ENCODE results near the gene RHEBL1.
"Not testable (repeated sequence)": the region's sequence is repeated elsewhere in the genome, so short reads cannot be mapped to it uniquely, and the experiment has no call there.

The RHEBL1 gene

DNA sequence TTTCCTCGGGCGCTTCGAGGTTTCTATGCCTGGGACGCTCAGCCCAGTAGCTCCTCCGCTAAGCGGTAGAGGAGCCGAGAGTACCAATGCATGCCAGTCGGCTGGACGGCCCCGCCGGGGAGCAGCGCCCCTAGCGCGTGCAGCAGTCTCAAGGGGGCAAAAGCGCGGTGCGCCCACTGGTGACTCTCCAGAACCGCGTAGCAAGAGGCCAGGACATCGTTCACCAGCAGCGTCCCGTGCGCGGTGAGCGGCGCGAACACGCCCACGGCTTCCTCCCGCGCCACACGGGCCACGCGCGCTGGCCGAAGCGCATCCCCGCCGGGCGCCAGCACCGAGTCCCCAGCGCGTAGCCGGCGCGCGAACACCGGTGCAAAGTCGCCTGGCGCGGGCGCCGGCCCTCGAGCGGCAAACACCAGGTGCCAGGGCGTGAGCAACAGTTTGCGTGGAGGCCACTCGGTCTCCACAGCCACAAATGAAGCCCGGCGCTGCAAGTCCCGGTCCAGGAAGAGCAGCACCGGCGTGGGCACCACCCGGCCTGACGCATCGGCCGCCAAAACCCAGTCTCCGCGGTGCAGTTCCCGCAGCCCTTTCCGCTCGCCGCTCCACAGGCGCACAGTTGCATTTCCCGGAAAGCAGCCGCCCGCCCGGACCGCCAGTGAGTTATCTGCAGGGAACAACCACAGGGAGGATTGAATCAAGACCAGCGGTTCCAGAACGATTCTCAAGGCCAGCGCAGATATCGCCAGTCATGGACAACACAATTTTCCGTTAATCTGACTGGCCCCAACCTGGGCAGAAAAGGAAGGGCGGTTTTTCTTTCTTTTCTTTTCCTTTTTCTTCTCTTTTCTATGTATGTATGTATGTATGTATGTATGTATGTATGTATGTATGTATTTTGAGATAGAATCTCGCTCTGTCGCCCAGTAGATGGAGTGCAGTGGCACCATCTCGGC lies 20.3 kb upstream of the RHEBL1 start:
- no peak for DNase-seq (ENCODE audit: low read depth)

DNA sequence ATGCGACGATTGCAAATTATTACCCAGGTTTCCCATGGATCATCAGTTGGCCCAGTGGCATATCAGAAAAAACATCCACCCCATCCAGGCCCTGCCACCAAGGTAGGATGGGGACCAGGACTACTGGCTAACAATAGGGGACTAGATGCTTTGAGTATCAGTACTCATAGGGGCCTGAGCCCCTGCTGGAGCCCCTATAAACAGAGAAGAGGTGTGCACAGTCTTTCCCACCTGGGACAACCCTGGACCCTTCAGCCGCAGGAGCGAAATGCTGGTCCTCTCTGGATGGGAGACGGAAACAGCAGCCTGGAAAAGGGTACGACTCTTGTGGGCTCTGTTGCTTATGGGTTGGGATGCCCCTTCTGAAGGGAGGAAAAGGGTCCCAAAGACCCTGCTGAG lies 19.2 kb upstream of the RHEBL1 start:
- no peak for DNase-seq (ENCODE audit: low read depth)

DNA sequence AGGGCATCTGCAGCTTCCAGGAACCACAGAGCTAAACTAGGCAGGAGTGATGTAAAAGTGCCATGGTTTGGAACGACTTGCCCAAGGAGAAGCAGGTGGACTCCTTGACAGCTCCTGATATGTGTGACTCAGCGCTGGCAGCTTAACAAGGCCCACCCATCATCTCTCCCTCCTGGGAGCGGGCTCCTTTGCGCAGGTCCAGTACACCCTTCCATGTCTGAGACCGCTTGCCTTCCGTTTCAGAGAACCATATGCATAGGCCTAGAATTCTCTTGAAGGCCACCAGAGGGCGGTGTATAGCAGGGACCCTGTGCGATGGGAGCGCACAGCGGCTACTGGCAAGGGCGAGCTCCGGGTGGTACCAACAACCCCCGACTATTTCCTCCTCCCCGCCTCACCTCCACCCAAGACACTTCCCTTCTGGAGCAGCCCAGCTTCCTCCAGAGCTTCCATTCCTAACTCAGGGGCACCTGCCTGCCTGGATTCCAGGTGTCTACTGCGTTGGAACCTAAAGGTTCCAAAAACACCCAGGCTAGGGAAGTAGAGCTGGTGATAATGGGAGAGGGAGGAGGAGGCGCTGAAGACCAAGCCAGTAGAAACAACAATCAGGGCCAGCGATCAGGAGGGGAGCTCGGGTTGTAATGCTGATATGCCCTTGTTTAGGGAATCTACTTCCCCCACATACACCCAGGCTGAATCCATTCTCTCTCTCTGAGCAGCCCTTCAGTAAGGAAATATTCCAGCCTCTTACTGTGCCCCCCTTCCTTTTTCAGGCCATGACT lies 18.6 kb upstream of the RHEBL1 start:
- peak; percentile 67 for DNase-seq (ENCODE audit: low read depth)

DNA sequence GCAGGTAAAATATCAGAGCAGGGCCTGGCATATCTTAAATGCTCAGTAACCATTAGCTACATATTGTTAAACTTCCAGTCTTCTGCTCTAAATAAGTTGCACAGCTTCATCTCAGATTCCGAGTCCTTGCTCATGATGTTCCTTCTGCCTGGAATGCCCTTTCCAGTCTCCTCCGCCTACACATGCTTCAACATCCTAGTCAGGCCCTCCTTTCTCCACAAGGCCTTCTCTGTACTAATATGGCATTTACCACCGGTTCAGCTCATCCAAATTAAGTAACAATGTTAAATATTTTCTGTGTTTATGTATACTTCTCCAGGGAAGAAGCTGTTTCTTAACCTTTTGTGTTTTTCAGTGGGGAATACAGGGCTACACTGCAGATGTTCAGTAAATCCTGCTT lies 16.3 kb upstream of the RHEBL1 start:
- no peak for DNase-seq (ENCODE audit: low read depth)

DNA sequence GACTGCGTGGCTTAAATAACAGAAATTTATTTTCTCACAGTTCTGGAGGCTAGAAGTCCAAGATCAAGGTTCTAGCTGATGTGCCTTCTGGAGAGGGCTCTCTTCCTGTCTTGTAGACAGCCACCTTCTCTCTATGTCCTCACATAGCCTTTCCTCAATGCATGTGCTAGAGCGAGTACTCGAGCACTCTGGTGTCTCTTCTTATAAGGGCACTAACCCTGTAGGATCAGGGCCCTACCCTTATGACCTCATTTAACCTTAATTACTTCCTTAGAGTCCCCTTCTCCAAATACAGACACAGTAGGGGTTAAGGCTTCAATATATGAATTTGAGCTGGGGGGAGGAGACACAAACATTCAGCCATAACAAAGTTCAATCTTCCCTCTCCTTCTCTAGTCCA lies 14.7 kb upstream of the RHEBL1 start:
- no peak for DNase-seq (ENCODE audit: low read depth)

DNA sequence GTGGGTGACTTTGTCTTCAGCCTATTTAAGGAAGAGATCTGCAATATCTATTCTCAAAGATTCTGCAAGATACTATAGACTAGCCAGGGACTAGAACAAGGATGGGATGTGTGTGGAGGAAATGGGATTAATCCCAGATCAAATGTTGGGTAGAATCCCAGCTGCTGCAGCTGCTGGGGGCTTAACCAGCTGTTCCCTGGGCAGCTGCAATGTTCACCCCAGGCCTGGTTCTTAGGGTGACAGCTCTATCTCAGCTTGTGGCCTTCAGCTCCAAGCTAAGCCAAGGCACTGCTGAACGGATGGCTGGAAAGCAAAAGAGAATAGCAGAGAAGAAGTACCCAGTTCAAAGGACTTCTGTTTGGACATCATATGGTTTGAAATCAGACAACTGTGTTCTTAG lies 10.0 kb upstream of the RHEBL1 start:
- no peak for DNase-seq (ENCODE audit: low read depth)

DNA sequence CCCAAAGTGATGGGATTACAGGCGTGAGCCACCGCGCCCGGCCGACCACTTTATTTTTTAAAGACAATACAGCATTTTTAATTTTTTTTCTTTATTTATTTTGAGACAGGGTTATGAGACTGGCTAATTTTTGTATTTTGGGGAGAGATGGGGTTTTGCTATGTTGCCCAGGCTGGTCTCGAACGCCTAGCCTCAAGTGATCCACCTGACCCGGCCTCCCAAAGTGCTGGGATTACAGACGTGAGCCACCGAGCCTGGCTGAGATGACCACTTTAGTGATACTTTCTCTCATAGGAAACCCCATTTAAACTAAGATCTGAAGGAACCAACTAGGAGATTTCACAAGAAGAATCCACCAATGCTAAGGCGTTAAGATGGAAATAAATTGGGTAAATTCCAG lies 1.2 kb upstream of the RHEBL1 start:
- no peak for DNase-seq (ENCODE audit: low read depth)

DNA sequence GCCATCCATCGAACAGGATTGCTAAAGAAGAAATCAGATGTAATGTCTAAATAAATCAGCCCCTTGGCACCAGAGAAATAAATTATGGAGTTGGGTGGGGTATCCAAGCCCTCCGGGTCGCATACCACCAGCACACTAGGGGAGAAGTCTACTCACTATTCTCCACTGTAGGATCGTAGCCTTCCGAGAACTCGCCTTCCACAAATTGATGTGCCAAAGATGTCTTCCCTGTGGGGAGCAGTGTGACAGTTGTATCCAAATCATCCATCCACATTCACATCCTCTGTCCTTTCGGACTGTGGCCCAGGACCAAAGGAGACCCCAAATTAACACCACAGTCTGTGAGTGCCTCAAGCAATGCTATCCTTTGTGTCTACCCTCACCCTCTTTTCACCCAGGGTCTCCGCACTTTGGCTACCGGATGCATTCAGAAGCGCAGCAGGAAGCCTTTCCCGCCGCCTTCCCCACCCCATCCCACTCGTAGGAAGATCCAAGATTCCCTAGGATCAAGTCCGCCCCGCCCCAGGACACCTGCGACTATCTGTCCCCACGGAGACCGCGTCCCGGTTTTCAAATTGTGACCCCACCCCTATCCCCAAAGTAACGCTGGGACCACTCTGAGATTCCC lies 786 bp downstream of the RHEBL1 start:
- DNase-seq (ENCODE audit: low read depth) = no peak

DNA sequence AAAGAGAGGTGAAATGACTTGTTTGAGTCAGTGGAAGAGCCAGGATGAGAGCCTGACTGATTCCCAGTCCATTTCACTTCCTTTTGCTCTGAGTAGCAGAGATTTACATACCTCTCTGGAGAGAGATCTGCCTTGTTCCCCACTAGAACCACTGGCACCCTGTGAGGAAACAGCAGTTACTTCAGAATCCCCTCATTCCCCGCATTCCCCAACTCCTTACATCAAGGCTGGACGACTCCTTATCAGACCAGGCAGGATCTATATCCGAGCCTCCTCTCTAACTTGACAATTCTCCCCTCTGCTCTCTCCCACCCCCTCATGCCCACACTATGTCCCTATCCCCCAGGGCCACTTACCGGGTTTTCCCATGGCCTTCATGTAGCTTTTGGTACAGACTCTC lies 3.7 kb downstream of the RHEBL1 start:
- DNase-seq (ENCODE audit: low read depth) = no peak

DNA sequence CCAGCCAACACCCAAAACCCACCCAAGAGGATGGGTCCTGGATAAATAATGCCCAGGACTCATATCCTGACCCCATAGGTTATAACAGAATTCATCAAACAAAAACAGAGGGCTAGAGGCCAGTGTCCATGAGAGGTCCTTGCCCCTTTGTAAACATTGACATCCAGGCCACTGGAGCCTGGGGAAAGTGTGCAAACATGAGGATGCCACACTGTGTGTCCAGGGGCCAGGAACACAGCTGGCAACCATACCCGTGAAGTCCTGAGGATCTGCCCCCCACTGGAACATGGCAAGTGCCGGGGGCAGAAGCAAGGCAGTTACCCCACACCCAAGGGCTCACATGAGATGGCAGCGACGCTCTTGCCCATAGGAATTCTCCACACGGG lies 5.0 kb downstream of the RHEBL1 start:
- DNase-seq (ENCODE audit: low read depth) = no peak

DNA sequence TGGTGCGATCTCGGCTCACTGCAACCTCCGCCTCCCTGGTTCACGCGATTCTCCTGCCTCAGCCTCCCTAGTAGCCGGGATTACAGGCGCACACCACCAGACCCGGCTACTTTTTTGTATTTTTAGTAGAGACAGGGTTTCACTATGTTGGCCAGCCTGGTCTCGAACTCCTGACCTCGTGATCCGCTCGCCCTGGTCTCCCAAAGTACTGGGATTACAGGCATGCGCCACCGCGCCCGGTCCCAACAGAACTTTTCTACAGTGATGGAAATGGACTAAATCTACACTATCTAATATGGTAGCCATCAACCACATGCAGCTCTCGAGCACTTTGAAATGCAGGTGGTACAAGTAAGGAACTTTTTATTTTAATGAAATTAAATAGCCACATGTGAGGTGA lies 7.9 kb downstream of the RHEBL1 start:
- not testable (repeated sequence) for DNase-seq (ENCODE audit: low read depth)

DNA sequence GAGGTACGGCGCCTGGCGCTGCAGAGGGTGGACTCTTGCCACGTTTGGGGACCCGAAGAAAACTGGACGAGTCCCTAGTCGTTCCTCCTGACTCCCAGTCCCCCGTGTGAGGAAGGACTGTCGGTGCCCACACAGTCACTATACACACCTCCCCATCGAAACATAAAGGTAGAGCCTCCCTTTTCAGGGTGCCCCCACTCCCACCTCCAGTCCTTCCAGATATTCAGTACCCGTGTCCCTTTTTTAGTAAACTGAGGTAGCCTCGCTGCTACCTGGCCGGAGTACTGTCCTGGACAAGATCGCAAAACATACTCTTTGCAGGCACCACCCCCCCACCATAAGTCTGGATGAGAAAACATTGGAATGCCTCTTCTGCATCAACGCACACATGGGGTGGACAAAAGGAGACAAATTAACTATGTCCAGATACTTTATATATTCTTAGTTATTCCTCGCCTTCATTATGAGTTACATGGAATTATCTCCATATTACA lies 8.6 kb downstream of the RHEBL1 start:
- DNase-seq (ENCODE audit: low read depth) = no peak

DNA sequence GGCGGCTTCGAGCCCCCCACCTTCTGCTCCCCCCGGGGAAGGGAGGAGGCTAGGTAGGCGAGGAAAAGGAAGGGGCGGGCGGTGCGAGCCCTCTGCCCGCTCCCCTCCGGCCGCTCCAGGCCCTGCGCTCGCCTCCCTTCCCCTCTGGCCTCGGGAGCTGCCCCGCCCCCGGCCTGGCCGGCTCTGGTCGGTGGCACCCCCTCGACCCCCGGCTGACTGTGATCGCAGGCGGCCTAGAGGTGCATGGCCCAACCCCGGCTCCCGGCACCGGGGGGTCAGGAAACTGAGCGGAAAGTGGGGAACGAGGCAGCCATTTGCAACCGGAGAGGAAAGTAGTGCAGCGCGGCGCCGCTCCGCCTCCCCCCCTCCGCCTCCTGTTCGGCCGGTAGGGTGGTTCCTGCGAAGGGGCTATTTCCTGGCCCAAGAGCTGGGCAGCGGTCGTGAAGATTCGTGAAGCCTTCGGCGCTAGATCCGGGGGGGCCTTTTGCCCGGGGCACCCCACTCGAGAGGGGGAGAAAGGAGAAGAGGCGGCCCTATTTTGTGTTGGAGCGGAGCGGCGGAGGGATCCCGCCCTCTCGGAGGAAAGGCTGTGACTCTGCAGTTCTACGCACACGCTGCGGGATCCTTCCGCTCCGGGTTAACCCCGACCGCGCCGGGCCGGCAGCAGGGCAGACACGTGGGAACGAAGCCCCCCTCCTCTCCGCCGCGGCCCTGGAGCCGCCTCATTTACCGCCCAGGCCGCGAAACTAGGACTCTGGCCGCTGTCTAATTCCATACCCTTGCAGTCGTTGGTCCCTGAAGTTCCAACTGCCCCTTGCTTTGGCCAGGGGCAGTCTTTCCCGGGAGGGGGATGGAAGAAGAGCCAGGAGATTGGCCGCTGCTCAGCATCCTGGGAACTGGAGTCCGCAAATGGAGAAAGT lies 9.3 kb downstream of the RHEBL1 start, which contains the start of gene KMT2D:
TSS of gene KMT2D (minus strand) at position 558 of the 920 bp plus-strand sequence. CDS start 5,470 bp downstream, outside the sequence.
- DNase-seq (ENCODE audit: low read depth) = peak; percentile 90

DNA sequence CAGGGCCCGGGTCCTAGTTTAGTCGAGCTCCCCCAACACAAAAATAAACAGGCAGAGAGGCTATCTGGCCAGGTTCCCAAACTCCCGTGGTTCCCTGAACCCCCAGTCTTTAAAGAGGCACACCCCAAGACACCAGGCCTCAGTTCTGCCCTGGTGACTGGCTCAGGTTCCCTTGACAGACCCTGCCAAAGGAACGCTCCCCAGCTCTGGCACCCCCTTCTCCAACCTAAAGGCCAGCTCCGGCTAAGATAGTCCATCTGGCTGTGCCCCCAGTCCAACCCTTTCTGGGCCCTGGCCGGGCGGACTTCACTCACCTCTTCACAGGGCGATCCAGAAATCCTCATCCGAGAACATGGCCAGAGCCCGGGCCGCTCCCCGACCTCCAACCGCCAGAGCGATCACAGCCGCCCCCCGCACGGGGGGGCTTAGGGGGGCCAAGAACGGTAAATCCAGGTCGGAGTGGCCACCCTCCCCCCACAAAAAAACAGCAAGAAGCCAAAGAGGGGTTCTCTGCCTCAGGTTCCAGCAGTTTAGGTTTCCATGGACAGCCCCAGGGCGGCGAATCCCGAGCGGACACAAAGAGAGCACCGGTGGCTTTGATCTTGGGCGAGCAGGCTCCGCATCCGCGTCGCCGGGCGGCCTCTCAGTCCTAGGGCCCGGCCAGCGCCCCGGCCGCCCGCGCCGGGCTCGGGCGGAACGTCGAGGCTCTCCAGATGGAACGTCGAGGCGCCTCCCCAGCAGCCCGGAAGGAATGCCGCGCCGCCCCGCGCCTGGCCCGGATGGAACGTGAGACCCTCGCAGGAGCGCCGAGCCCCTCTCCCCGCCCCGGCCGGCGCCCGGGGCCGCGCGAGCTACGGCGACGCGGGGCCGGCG lies 10.2 kb downstream of the RHEBL1 start:
- no peak for DNase-seq (ENCODE audit: low read depth)

DNA sequence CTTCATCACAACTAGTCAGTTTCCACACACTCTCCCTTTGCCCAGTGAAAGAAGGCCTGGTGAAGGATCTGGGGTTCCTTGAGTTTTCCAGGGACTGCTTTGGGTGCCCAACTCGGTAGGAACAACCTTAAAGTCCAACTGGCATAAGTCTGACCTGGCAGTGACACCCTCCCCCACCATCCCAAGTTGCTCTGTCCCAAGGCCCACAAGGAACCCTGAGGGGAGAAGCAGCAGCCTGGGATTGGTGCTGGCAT lies 10.8 kb downstream of the RHEBL1 start:
- no peak for DNase-seq (ENCODE audit: low read depth)

DNA sequence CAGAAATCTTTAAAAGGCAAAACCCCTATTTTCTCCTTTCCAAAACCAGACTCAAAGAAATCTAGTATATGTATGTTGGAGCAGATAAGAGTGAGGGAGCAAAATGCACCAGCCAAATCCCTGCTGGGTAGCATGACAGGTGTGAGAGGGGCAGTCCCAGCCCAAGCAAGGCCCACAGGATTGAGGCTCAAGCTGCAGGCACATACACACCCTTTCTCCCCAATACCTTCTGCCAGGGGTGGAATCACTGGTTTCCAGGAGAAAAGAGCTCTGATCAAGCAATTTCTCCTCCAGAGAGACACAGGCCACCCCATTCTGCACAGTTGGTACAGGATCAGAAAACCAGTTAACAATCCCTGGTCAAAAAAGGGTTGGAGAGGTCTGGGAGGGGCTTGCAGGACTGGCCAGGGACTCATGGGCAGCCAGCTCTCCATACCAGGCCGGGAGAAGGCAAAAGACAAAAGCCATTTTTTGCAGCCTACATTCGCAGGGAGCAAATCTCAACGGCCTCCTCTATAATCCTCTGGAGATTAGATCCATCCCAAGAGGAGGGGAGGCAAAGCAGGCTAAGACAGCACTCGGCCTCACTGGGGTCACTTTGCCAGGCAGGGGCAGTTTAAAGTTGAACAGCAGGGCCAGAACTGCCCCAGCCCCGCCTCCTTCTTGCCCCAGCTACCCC lies 11.3 kb downstream of the RHEBL1 start:
- DNase-seq (ENCODE audit: low read depth) = no peak

DNA sequence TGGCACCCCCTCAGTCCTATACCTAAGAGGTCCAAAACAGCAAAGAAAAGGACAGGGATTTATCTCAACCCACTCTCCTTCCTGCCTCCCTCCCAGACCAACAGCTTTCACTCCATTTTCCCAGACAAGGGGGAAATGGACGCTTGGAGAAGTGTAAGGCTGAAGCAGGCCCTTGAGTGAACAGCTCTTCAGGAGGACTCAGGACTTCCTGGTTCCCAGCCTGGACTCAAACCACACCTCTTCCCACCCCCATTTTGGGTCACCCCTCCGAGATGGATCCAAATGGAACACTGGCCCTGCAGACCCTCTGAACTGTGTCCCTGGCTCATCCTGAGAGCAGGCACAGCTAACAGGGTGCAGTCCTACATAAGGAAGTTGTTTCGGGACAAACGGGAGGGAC lies 11.9 kb downstream of the RHEBL1 start:
- no peak for DNase-seq (ENCODE audit: low read depth)

DNA sequence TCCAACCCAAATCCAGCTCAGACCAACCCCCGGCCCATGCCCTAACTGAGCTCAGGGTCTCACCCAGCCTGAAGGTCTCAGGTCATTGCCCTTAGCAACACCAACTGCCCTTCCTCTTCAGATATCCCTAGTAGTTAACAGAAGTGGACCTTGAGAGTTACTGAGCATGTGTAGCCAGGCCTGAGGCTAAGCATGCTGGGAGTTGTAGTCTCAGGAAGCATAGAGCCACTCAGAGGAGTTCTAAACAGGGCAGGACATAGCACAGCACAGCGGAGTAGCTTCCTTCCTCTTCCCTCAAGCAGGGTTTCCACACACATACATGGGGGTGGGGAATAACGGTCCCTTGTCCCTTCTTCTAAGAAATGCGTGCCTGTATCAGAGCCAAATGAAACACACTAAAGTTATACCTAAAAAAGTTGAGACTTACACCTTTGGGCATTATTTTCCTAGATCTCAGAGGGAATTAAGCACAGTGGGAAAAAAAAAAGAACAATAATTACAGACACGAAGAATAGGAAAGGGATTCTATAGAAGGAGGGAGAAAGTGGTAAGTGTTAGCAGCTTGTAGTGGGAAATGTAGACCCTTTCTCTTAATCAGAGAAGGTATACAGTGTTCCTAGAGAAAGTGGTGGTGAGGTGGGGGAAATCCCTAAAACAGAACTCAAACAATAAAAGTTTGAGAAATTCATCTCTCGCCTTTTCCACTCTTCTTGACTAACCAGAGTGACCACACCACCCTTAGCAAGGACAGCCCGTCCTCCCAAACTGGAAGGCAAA lies 13.6 kb downstream of the RHEBL1 start:
- DNase-seq (ENCODE audit: low read depth) = peak; percentile 51

DNA sequence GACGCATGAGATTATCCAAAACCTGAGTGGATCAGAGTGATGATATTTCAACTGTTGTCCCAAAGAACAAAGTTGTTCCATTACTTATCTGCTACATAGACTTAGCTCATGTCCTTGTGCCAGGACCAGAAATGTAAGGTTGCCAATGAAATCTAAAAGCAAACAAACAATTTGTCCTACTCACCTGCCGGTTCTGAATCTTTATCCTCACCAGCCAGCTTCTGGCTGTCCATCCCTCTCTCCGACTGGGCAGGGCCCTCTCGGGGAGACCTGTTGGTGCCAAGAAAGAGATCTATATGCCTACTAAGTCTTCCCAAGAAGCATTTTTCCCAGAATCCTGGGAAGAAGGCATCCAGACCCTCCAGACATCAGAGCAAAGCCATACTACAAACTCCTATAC lies 14.7 kb downstream of the RHEBL1 start:
- no peak for DNase-seq (ENCODE audit: low read depth)
